HepG2 (cell line): ENCODE results near the gene RNF123. TPM values are rescaled to one million over a fixed set of nuclear protein-coding genes. Genes with fewer than 3 reads are reported as not detected.

Experiments
- ATAC-seq: fragments of 200-7000 bp; cut with Tn5 transposase; 3 replicates; pipeline ENCODE4 v1.9.1; 2020; ENCODE audit warnings: mild to moderate bottlenecking, moderate library complexity
- BruUV-seq: library from RNA; stranded (reverse); fragments of 400-500 nt; replicated peaks from 2 replicates; lab custom pipeline; 2021; lab: Mats Ljungman, UMichigan
- CTCF ChIA-PET: fragments of 300-600 bp; formaldehyde crosslinking; extraction: SDS; loops from one replicate; lab custom pipeline; 2021; ENCODE audit warnings: low total read pairs, inconsistent platforms, low intra/inter-chr PET ratio; lab: Yijun Ruan, JAX
- POLR2A ChIA-PET: fragments of 350-600 bp; sonication (Branson Sonifier 250); formaldehyde crosslinking; loops from one replicate; lab custom pipeline; 2020; ENCODE audit warnings: antibody characterized with exemption, inconsistent platforms; lab: Yijun Ruan, JAX
- DNase-seq: peaks from one replicate; pipeline ENCODE4 v3.0.0-alpha.2; 2015; ENCODE audit warnings: low spot score
- FAIRE-seq: peaks from 3 replicates; lab custom pipeline; 2011; peaks lifted over from hg19 to GRCh38; lab: Jason Lieb, UNC
- H2AFZ ChIP-seq: one replicate; pipeline ENCODE4 v1.6.1; 2011; ENCODE audit warnings: low read length, inconsistent platforms
- H3K27ac ChIP-seq: fragments of 300-600 bp; 3 replicates; pipeline ENCODE4 v1.8.0; 2011; ENCODE audit warnings: mixed run types, mild to moderate bottlenecking, mixed read lengths, low read length, inconsistent platforms; ENCODE audit not compliant: insufficient read depth; ENCODE audit errors: extremely low read length
- H3K27me3 ChIP-seq, 2 experiments: fragments of 200-600 bp in 1 of 2; 2 replicates in 1 of 2; 3 replicates in 1 of 2; pipeline versions ENCODE4 v1.6.0 to v1.8.0; 2011; ENCODE audit warnings: low read length in 2 of 2, mild to moderate bottlenecking in 2 of 2, moderate library complexity in 2 of 2, inconsistent platforms in 1 of 2; ENCODE audit not compliant: insufficient read depth in 2 of 2, control insufficient read depth in 1 of 2
- H3K36me3 ChIP-seq, 2 experiments: fragments of 200-600 bp in 1 of 2; replicated peaks in 1 of 2; 2 replicates in 1 of 2; 3 replicates in 1 of 2; pipeline versions ENCODE4 v1.5.1 to v1.8.0; 2011; ENCODE audit warnings: low read length in 2 of 2, inconsistent platforms in 1 of 2; ENCODE audit not compliant: insufficient read depth in 2 of 2, control insufficient read depth in 1 of 2
- H3K4me1 ChIP-seq: 2 replicates; pipeline ENCODE4 v1.5.1; 2012; ENCODE audit warnings: low read length, inconsistent platforms; ENCODE audit not compliant: insufficient read depth
- H3K4me2 ChIP-seq: 2 replicates; pipeline ENCODE4 v1.6.0; 2011; ENCODE audit warnings: low read depth, low read length, inconsistent platforms
- H3K4me3 ChIP-seq, 3 experiments: fragments of 200-600 bp in 1 of 3; sonication (generic), shearing (Covaris generic) in 1 of 3; replicated peaks in 1 of 3; 2 replicates each; pipeline ENCODE4 v1.5.1; 2011 to 2016; ENCODE audit warnings: low read length in 3 of 3, inconsistent platforms in 2 of 3, low read depth in 2 of 3, mild to moderate bottlenecking in 2 of 3, control low read depth in 1 of 3, mixed read lengths in 1 of 3; ENCODE audit not compliant: insufficient read depth in 1 of 3
- H3K79me2 ChIP-seq: one replicate; pipeline ENCODE4 v1.6.1; 2011; ENCODE audit warnings: low read length, inconsistent platforms; ENCODE audit not compliant: insufficient read depth
- H3K9ac ChIP-seq: 2 replicates; pipeline ENCODE4 v1.6.0; 2011; ENCODE audit warnings: mild to moderate bottlenecking, low read depth, low read length, inconsistent platforms; ENCODE audit not compliant: insufficient read depth
- H3K9me3 ChIP-seq: 2 replicates; pipeline ENCODE4 v1.5.1; 2012; ENCODE audit warnings: mild to moderate bottlenecking, low read length
- H4K20me1 ChIP-seq: 2 replicates; pipeline ENCODE4 v1.6.0; 2011; ENCODE audit warnings: inconsistent platforms, mild to moderate bottlenecking, low read length, moderate library complexity; ENCODE audit not compliant: insufficient read depth
- AGO2 ChIP-seq: fragments of 200-400 bp; formaldehyde crosslinking; optimal IDR thresholded peaks from 2 replicates; pipeline ENCODE3; 2017; ENCODE audit warnings: mild to moderate bottlenecking, low read depth, low read length, moderate library complexity
- HIVEP1 ChIP-seq: sonication (generic); formaldehyde crosslinking; IDR thresholded peaks from 2 replicates; pipeline ENCODE4 v1.4.0; 2020; ENCODE audit warnings: mild to moderate bottlenecking, missing genetic modification reagents
- NR2C2 ChIP-seq: sonication (generic); formaldehyde crosslinking; IDR thresholded peaks from 2 replicates; pipeline ENCODE4 v1.4.0; 2020; ENCODE audit warnings: missing genetic modification reagents, mild to moderate bottlenecking, moderate library complexity, borderline replicate concordance
- ZXDC ChIP-seq: sonication (generic); formaldehyde crosslinking; IDR thresholded peaks from 2 replicates; pipeline ENCODE4 v1.5.0; 2020; ENCODE audit warnings: mild to moderate bottlenecking, missing genetic modification reagents
- WGBS: methylation state at CpG from one replicate; pipeline ENCODE4 v1.1.6; 2017; ENCODE audit warnings: low lambda C conversion rate; 5-methylcytosine and 5-hydroxymethylcytosine counted together
- in situ Hi-C: cut with HindIII; loops from 2 replicates; pipeline ENCODE4 v1.10.0; 2017; ENCODE audit warnings: low pct_unique_long_range_greater_than_20kb; ENCODE audit not compliant: extremely low pct_ligation_motif_present
- intact Hi-C: fragments of 100-400 bp; cut with micrococcal nuclease; formaldehyde crosslinking; loops from one replicate; pipeline ENCODE4 v1.10.0; 2022; ENCODE audit not compliant: unreplicated experiment
- polyA plus RNA-seq, 8 experiments: library from polyadenylated mRNA; depleted of rRNA in 3 of 8; stranded (reverse) in 7 of 8; unstranded in 1 of 8; fragments of >200 nt; fragmentation: Illumina TruSeq in 4 of 8; extraction: Trizol in 4 of 8; gene quantifications; 2 replicates each; pipeline versions ENCODE4 v1.2.1 to v1.2.3, GENCODE V29; 2011 to 2016; ENCODE audit warnings: low read depth in 4 of 8, missing spikeins in 1 of 8, mixed read lengths in 1 of 8; ENCODE audit not compliant: insufficient read depth in 1 of 8
- total RNA-seq, 5 experiments: library from RNA; depleted of rRNA; stranded (reverse); fragments of >200 nt; fragmentation: Illumina TruSeq; extraction: Trizol; gene quantifications; 2 replicates each; pipeline ENCODE4 v1.2.3, GENCODE V29; 2016; ENCODE audit warnings: low read depth in 1 of 5

The RNF123 gene
- total and polyA plus RNA-seq, 2 of the 13 experiments (the other 11 are each of a cell fraction or from before 2014, with no cell fraction given) = 29.9 to 82.2 TPM

- TF ChIP-seq ZXDC (CRISPR knock-in tag) (peak; percentile 44; the same call in 1 of the 2 replicates), NR2C2 (no peak)
Observed at GRCh38 chr3:49674497-49674983, 14.8 kb upstream of the RNF123 start (continued).

GRCh38 chr3:49675912-49676311 lies 13.4 kb upstream of the RNF123 start:
- in situ Hi-C loops = loop anchor here (10.0 kb wide), 1 partner anchor 111 kb away; no protein-coding TSS in a partner anchor
- no peak for ATAC-seq

More at GRCh38 chr3:49675912-49676311, 13.4 kb upstream of the RNF123 start:
- Histone ChIP-seq H3K4me3 (no peak overlapping the region; a peak in 1 of 6 replicates), H3K9ac (peak overlapping the region; percentile 40; the same call in 1 of the 2 replicates), H3K27me3 (no peaks in the 10 kb centered on the region), H3K9me3 (no peaks in the 10 kb centered on the region), H3K27ac (no peak overlapping the region), H2AFZ (no peak overlapping the region), H3K36me3 (peaks cover 31 to 54% of the 10 kb centered on the region in 2 experiments), H3K4me2 (0 out of 2 replicates have a peak overlapping the region, but pooled peaks have one; percentile 91), H4K20me1 (no peaks in the 10 kb centered on the region), H3K4me1 (peaks cover 43% of the 10 kb centered on the region), H3K79me2 (peaks cover 22% of the 10 kb centered on the region)
- TSS peak; percentile 46 for BruUV-seq
- no peak for DNase-seq
- intact Hi-C loops = loop anchor here (2.0 kb wide), 1 partner anchor 49 kb away; no protein-coding TSS in a partner anchor
- ChIA-PET CTCF (no interaction called here), POLR2A (interaction anchor here (1.7 kb wide), 1 partner anchor 136 kb away, joined by 3 read pairs; no protein-coding TSS in a partner anchor)
- TF ChIP-seq HIVEP1 (CRISPR knock-in tag) (no peak), AGO2 (peak; percentile 22)
- no CpG with 5 or more reads among the region's 11 CpGs for WGBS
- FAIRE-seq = no peak
